HG02678 (cell line): Measurements from ENCODE around the gene KANK2.
A peak's percentile ranks its signal among the peaks of the same experiment; 100 is the strongest.
"Not testable (repeated sequence)": the region's sequence is repeated elsewhere in the genome, so short reads cannot be mapped to it uniquely, and the experiment has no call there.

Source experiments
- ATAC-seq: cut with Tn5 transposase; IDR thresholded peaks from one replicate; pipeline ENCODE4 v1.9.1; 2021; ENCODE audit warnings: mild to moderate bottlenecking, moderate library complexity; ENCODE audit not compliant: unreplicated experiment

The KANK2 gene

GRCh38 chr19:11175920-11176319 is 21.4 kb downstream of the KANK2 start:
- no peak for ATAC-seq

- ATAC-seq = no peak
Measured at GRCh38 chr19:11174336-11174735, 23.0 kb downstream of the KANK2 start.

- no peak for ATAC-seq
Measured at GRCh38 chr19:11173516-11174155, 23.7 kb downstream of the KANK2 start.

- ATAC-seq = no peak
Measured at GRCh38 chr19:11172576-11172975, 24.8 kb downstream of the KANK2 start.

GRCh38 chr19:11171144-11171543 is 26.2 kb downstream of the KANK2 start:
- no peak for ATAC-seq

- no peak for ATAC-seq
Measured at GRCh38 chr19:11169896-11170678, 27.3 kb downstream of the KANK2 start.

- ATAC-seq = no peak
Measured at GRCh38 chr19:11168568-11168967, 28.8 kb downstream of the KANK2 start.

- ATAC-seq = no peak
Measured at GRCh38 chr19:11166281-11167142, 30.8 kb downstream of the KANK2 start.

- ATAC-seq = no peak
Measured at GRCh38 chr19:11165486-11166030, 31.8 kb downstream of the KANK2 start.

- ATAC-seq = no peak
Measured at GRCh38 chr19:11164879-11165406, 32.4 kb downstream of the KANK2 start.

- no peak for ATAC-seq
Measured at GRCh38 chr19:11164296-11164695, 33.0 kb downstream of the KANK2 start.

GRCh38 chr19:11160440-11160768 is 36.9 kb downstream of the KANK2 start:
- ATAC-seq = not testable (repeated sequence)

- ATAC-seq = no peak
Measured at GRCh38 chr19:11159598-11160439, 37.5 kb downstream of the KANK2 start.

- ATAC-seq = peak; percentile 98
Measured at GRCh38 chr19:11155373-11156120, 41.8 kb downstream of the KANK2 start, which contains the start of gene SPC24. Gene SPC24 (minus strand): TSS chr19:11155782. CDS start chr19:11155776, 6 bp downstream.

GRCh38 chr19:11154683-11155047 is 42.7 kb downstream of the KANK2 start:
- ATAC-seq = no peak

GRCh38 chr19:11152318-11153062 is 44.9 kb downstream of the KANK2 start:
- no peak for ATAC-seq

GRCh38 chr19:11151181-11151580 is 46.2 kb downstream of the KANK2 start:
- ATAC-seq = no peak

- no peak for ATAC-seq
Measured at GRCh38 chr19:11148001-11148400, 49.3 kb downstream of the KANK2 start.

GRCh38 chr19:11145536-11145924 is 51.8 kb downstream of the KANK2 start:
- ATAC-seq = no peak
